ENCODE data around the gene ZFP62. TPM values are rescaled to one million over a fixed set of nuclear protein-coding genes. Genes with fewer than 3 reads are reported as not detected.
A peak's percentile ranks its signal among the peaks of the same experiment; 100 is the strongest.

Gene ZFP62
- total RNA-seq (2014; rRNA removed; shearing (Covaris generic)) (58.4 and 59.0 TPM in 2 replicates), total RNA-seq (2022) (69.2 and 79.1 TPM in 2 replicates), Bru-seq, nascent RNA (percentile 93 among the genes with signal in this experiment), BruChase-seq, experiment 1, labeled RNA remaining after a 6-hour chase (percentile 94 among the genes with signal in this experiment), BruChase-seq, experiment 2, labeled RNA remaining after a 2-hour chase (percentile 95 among the genes with signal in this experiment)
- long read RNA-seq, transcript ZFP62-202 (2 exons, 749 nt): major isoform, 12 of 57 reads
- long read RNA-seq, transcript ZFP62-201 (2 exons, 3,415 nt): minor isoform, 10 of 57 reads
- long read RNA-seq, partial matches to known transcripts: 1 of 57 reads
- long read RNA-seq, other reads (novel, unspliced or antisense): 33 of 57 reads

GRCh38 chr5:180860887-180861822 lies at the start of gene ZFP62:
ZFP62 (minus strand) TSS chr5:180861276; CDS start chr5:180861219, 57 bp downstream.
- Histone ChIP-seq H4K20me1 (ENCODE audit: insufficient read depth, low read length) (peaks cover 5% of the 10 kb centered on the region; the same call in 1 of the 2 replicates), H3K79me2 (ENCODE audit: insufficient read depth, low read depth, low read length) (peaks cover 40% of the 10 kb centered on the region), H3K4me1 (ENCODE audit: insufficient read depth, low read length, poor library complexity, severe bottlenecking) (peaks cover 18% of the 10 kb centered on the region), H3K27ac (ENCODE audit: low read depth, low read length, poor library complexity, severe bottlenecking) (peak within 1 kb of the TSS; percentile 95), H3K4me3 (ENCODE audit: low read depth, low read length, poor library complexity, severe bottlenecking) (peak within 1 kb of the TSS; percentile 96), H3K4me2 (ENCODE audit: low read length) (peak within 1 kb of the TSS; percentile 79), H3K36me3 (ENCODE audit: insufficient read depth, low read length) (peaks cover 32% of the 10 kb centered on the region), H3K9me2 (ENCODE audit: insufficient read depth, low read length) (no peaks in the 10 kb centered on the region), H2AFZ (ENCODE audit: low read length) (peak within 1 kb of the TSS; percentile 73), H3K9me3 (ENCODE audit: low read length) (no peaks in the 10 kb centered on the region)
- ChIA-PET POLR2A (interaction anchor here (0.6 to 4.0 kb wide), 8 partner anchors 19 to 1985 kb away, joined by 3 to 24 read pairs (median 5); no protein-coding TSS in a partner anchor), CTCF (ENCODE audit: unreplicated experiment) (no interaction called here)
- TF ChIP-seq EZH2phosphoT487 (IDR thresholded peaks at IDR 0.05; ENCODE audit: borderline replicate concordance, low read depth, low read length) (no peak), CTCF (conservative IDR thresholded peaks at IDR 0.05; ENCODE audit: low read length) (no peak)
- intact Hi-C loops (cut with micrococcal nuclease; ENCODE audit: unreplicated experiment): loop anchor here (1.0 to 2.0 kb wide), 8 partner anchors 30 to 362 kb away; partner anchors contain the start of genes MGAT1 and TRIM41
- BruUV-seq (replicated peaks): no TSS peak
- DNase-seq (ENCODE audit: low spot score): peak; percentile 96

GRCh38 chr5:180910735-180911134 lies 49.7 kb upstream of the ZFP62 start:
- Histone ChIP-seq H3K9me2 (ENCODE audit: insufficient read depth, low read length) (no peaks in the 10 kb centered on the region), H3K79me2 (ENCODE audit: insufficient read depth, low read depth, low read length) (no peaks in the 10 kb centered on the region), H3K4me3 (ENCODE audit: low read depth, low read length, poor library complexity, severe bottlenecking) (no peak overlapping the region), H3K4me2 (ENCODE audit: low read length) (no peak overlapping the region), H3K36me3 (ENCODE audit: insufficient read depth, low read length) (no peaks in the 10 kb centered on the region), H3K9me3 (ENCODE audit: low read length) (no peaks in the 10 kb centered on the region), H2AFZ (ENCODE audit: low read length) (no peak overlapping the region), H3K4me1 (ENCODE audit: insufficient read depth, low read length, poor library complexity, severe bottlenecking) (no peaks in the 10 kb centered on the region), H3K27ac (ENCODE audit: low read depth, low read length, poor library complexity, severe bottlenecking) (no peak overlapping the region), H4K20me1 (ENCODE audit: insufficient read depth, low read length) (no peaks in the 10 kb centered on the region)
- intact Hi-C loops (cut with micrococcal nuclease; ENCODE audit: unreplicated experiment): no loop called here
- POLR2A ChIA-PET: interaction anchor here (1.2 kb wide), 1 partner anchor 11 kb away, joined by 5 read pairs; no protein-coding TSS in a partner anchor
- no TSS peak for BruUV-seq (replicated peaks)
- CTCF ChIA-PET (ENCODE audit: unreplicated experiment): no interaction called here
- TF ChIP-seq EZH2phosphoT487 (IDR thresholded peaks at IDR 0.05; ENCODE audit: borderline replicate concordance, low read depth, low read length) (no peak), CTCF (conservative IDR thresholded peaks at IDR 0.05; ENCODE audit: low read length) (no peak)
- DNase-seq (ENCODE audit: low spot score): no peak
